ENCODE data around the gene SCN10A. TPM values are rescaled to one million over a fixed set of nuclear protein-coding genes. Genes with fewer than 3 reads are reported as not detected.

The SCN10A gene
- polyA plus RNA-seq, 1 of the 3 experiments (the other 2 are of a cell fraction) = not detected

GRCh38 chr3:38698061-38698460 is 118.0 kb downstream of the SCN10A start:
- Histone ChIP-seq H3K9me3 (no peaks in the 10 kb centered on the region), H3K27ac (ENCODE audit: low read depth in 2 of 2, low read length in 1 of 2) (no peak overlapping the region), H3K27me3 (ENCODE audit: insufficient read depth) (no peaks in the 10 kb centered on the region), H3K4me1 (ENCODE audit: control insufficient read depth in 1 of 2, insufficient read depth in 2 of 2, low read depth in 1 of 2, low read length in 1 of 2) (peaks cover 0 to 3% of the 10 kb centered on the region in 2 experiments; a peak in 1 of 4 replicates), H3K36me3 (replicated peaks in 1 of 2; ENCODE audit: control insufficient read depth in 1 of 2, insufficient read depth in 2 of 2, low read length in 1 of 2) (no peaks in the 10 kb centered on the region), H2AFZ (ENCODE audit: low read depth) (no peak overlapping the region), H3K4me3 (ENCODE audit: low read depth in 2 of 2, low read length in 1 of 2) (no peak overlapping the region), H3K9ac (no peak overlapping the region), H3F3A (replicated peaks; ENCODE audit: insufficient read depth) (no peaks in the 10 kb centered on the region), H4K20me1 (ENCODE audit: insufficient read depth) (no peaks in the 10 kb centered on the region), H3K4me2 (no peak overlapping the region), H3K9me2 (no peaks in the 10 kb centered on the region), H3K79me2 (ENCODE audit: insufficient read depth) (no peaks in the 10 kb centered on the region)
- 63% methylated on average over 12 of the region's 12 CpGs for WGBS (ENCODE audit: low lambda C conversion rate)
- no peak for TF ChIP-seq EZH2phosphoT487 (IDR thresholded peaks at IDR 0.05; ENCODE audit: borderline replicate concordance, low read depth)
- no peak for TF ChIP-seq FOSL2 (IDR thresholded peaks at IDR 0.05; ENCODE audit: borderline replicate concordance, low read depth)
- no peak for TF ChIP-seq CHD2 (IDR thresholded peaks at IDR 0.05; ENCODE audit: low read length, partially characterized antibody)
- POLR2A ChIA-PET = no interaction called here
- DNase-seq = no peak
- CTCF ChIA-PET = no interaction called here

GRCh38 chr3:38696034-38696433 is 120.0 kb downstream of the SCN10A start:
- H3K27ac ChIP-seq (ENCODE audit: low read depth in 2 of 2, low read length in 1 of 2) = no peak overlapping the region
- H3K36me3 ChIP-seq (replicated peaks in 1 of 2; ENCODE audit: control insufficient read depth in 1 of 2, insufficient read depth in 2 of 2, low read length in 1 of 2) = no peaks in the 10 kb centered on the region
- H3K4me1 ChIP-seq (ENCODE audit: control insufficient read depth in 1 of 2, insufficient read depth in 2 of 2, low read depth in 1 of 2, low read length in 1 of 2) = peaks cover 0 to 3% of the 10 kb centered on the region in 2 experiments; a peak in 1 of 4 replicates
- H3F3A ChIP-seq (replicated peaks; ENCODE audit: insufficient read depth) = no peaks in the 10 kb centered on the region
- no peak overlapping the region for H3K4me3 ChIP-seq (ENCODE audit: low read depth in 2 of 2, low read length in 1 of 2)
- no peaks in the 10 kb centered on the region for H3K9me2 ChIP-seq
- H3K9ac ChIP-seq = no peak overlapping the region
- ChIA-PET POLR2A (no interaction called here), CTCF (interaction anchor here (0.7 to 1.4 kb wide), 2 partner anchors 45 to 213 kb away, joined by 3 read pairs; no protein-coding TSS in a partner anchor)
- no peaks in the 10 kb centered on the region for H3K9me3 ChIP-seq
- 6% methylated on average over 2 of the region's 2 CpGs for WGBS (ENCODE audit: low lambda C conversion rate)
- H3K79me2 ChIP-seq (ENCODE audit: insufficient read depth) = no peaks in the 10 kb centered on the region
- no peak overlapping the region for H2AFZ ChIP-seq (ENCODE audit: low read depth)
- no peak overlapping the region for H3K4me2 ChIP-seq
- no peaks in the 10 kb centered on the region for H4K20me1 ChIP-seq (ENCODE audit: insufficient read depth)
- peak; percentile 17 for DNase-seq
- H3K27me3 ChIP-seq (ENCODE audit: insufficient read depth) = no peaks in the 10 kb centered on the region
- TF ChIP-seq GABPA (IDR thresholded peaks at IDR 0.05; ENCODE audit: low read depth) = no peak
- TF ChIP-seq TEAD4 (IDR thresholded peaks at IDR 0.05; ENCODE audit: borderline replicate concordance, insufficient read depth) = no peak
- TF ChIP-seq GATA2 (CRISPR knock-in tag; IDR thresholded peaks at IDR 0.05) = peak; percentile 52
- no peak for TF ChIP-seq FOXJ3 (CRISPR knock-in tag; IDR thresholded peaks at IDR 0.05)

- no peaks in the 10 kb centered on the region for H3K27me3 ChIP-seq (ENCODE audit: insufficient read depth)
- H3K9ac ChIP-seq = no peak overlapping the region
- H3K4me1 ChIP-seq (ENCODE audit: control insufficient read depth in 1 of 2, insufficient read depth in 2 of 2, low read depth in 1 of 2, low read length in 1 of 2) = no peaks in the 10 kb centered on the region
- no peak overlapping the region for H3K4me3 ChIP-seq (ENCODE audit: low read depth in 2 of 2, low read length in 1 of 2)
- no peaks in the 10 kb centered on the region for H3K9me3 ChIP-seq
- ChIA-PET POLR2A (no interaction called here), CTCF (interaction anchor here (0.9 to 1.5 kb wide), 3 partner anchors 149 to 169 kb away, joined by 3 to 6 read pairs (median 3); no protein-coding TSS in a partner anchor)
- TF ChIP-seq RCOR1 (IDR thresholded peaks at IDR 0.05; ENCODE audit: low read length) (no peak), RXRA (IDR thresholded peaks at IDR 0.05; ENCODE audit: borderline replicate concordance, low read depth) (no peak), TAF1 (IDR thresholded peaks at IDR 0.05; ENCODE audit: borderline replicate concordance, low read depth, low read length) (no peak), GABPA (IDR thresholded peaks at IDR 0.05; ENCODE audit: low read depth) (no peak), YY1 (IDR thresholded peaks at IDR 0.05; ENCODE audit: low read depth) (no peak), FOXM1 (IDR thresholded peaks at IDR 0.05; ENCODE audit: low read depth) (no peak), TEAD4 (IDR thresholded peaks at IDR 0.05; ENCODE audit: borderline replicate concordance, insufficient read depth) (no peak), RFX5 (IDR thresholded peaks at IDR 0.05; ENCODE audit: low read length) (no peak)
- H2AFZ ChIP-seq (ENCODE audit: low read depth) = no peak overlapping the region
- H3K79me2 ChIP-seq (ENCODE audit: insufficient read depth) = no peaks in the 10 kb centered on the region
- no peak overlapping the region for H3K4me2 ChIP-seq
- no peak for DNase-seq
- no peak overlapping the region for H3K27ac ChIP-seq (ENCODE audit: low read depth in 2 of 2, low read length in 1 of 2)
- H3F3A ChIP-seq (replicated peaks; ENCODE audit: insufficient read depth) = no peaks in the 10 kb centered on the region
- H3K9me2 ChIP-seq = no peaks in the 10 kb centered on the region
- no peaks in the 10 kb centered on the region for H4K20me1 ChIP-seq (ENCODE audit: insufficient read depth)
- 41% methylated on average over 2 of the region's 2 CpGs for WGBS (ENCODE audit: low lambda C conversion rate)
- H3K36me3 ChIP-seq (replicated peaks in 1 of 2; ENCODE audit: control insufficient read depth in 1 of 2, insufficient read depth in 2 of 2, low read length in 1 of 2) = no peaks in the 10 kb centered on the region
Measured at GRCh38 chr3:38690185-38690584, 125.8 kb downstream of the SCN10A start.

All from SK-N-SH (cell line).